NCI-H524 (cell line): ENCODE results near the gene NRXN3.
A peak's percentile ranks its signal among the peaks of the same experiment; 100 is the strongest.

ENCODE experiments used
- DNase-seq, 2 experiments: peaks; one replicate each; lab custom pipeline; 2025; lab: John Stamatoyannopoulos, UW

The NRXN3 gene

DNA sequence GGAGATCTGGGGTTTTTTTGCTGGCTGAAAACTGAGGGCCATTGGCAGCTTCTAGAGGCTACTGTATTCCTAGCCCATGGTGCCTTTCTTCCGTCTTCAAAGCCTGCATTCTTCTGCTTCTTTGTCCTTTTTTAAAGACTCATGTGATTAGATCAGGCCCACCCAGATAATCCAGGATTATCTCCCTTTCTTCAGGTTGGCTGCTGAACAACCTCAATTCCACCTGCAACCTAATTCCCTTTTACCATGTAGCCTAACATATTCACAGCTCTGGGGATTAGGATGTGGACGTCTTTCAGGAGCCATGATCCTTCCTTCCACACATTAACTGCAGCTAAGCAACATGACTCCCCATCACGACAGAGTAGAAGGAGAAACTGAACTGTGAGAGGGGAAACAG, 1055.6 kb downstream of the NRXN3 start:
- no peak for DNase-seq

DNA sequence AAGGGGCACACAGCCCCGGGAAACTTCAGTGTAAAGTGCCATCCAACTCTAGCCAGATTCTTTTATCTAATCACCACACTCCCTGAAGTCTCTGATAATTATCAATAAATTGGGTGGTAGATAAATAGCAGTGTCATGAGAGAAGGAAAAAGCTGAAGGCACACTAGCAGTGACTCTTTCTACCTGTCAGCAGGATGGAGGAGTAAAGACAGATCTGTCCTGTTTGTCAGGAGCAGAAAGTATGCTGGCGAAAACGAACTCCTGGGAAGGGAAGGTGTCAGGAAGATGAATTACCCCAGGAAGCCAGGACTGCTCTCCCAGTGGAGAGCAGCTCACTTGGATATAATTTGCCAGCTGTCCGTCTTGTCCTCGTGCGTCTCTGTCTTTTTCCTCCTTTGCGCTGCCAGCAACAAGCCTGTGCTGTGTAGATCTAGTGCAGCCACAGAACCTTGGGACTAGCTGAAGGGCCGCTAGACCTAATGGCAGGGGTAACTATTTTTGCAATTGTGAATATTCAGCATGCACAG, 1059.3 kb downstream of the NRXN3 start:
- DNase-seq, result peak in 1 of 2 experiments; percentile 18

DNA sequence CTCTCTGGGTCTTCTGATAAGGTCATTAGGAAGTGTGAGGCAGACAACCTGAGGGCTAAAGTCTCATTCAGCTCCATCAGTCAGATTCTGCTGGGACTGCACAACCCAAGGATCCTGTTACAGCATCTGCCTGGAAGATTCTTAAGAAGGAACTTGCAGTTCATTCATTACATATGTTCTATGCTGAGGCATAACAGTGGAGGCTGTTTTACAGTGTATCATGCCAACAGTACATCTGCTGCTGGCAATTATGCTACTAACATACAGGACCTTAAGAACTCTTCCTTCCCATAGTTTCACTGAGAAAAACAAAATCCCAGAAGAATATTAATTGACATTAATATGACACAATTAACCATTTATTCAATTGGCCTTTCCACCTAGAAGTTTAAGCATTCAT, 1072.5 kb downstream of the NRXN3 start:
- peak; percentile 89 to 94 for DNase-seq

DNA sequence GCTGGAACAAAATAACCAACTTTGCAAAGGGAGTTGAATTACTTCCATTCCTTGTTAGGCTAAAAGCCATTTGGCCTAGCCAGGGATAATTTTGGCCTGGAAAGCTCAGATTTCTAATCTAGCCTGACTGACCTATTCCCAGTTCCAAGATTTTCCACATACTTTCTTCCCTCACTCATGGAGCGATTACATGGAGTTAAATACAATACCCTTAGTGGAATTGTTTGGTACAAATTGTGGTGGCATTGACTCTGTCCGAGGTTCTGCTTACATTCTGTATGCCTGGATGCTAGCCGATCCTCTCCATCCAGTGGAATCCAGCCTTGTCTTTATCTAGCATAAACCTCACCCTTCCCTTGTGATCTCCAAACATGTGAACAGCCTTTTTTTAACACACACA, 1076.0 kb downstream of the NRXN3 start:
- no peak for DNase-seq

DNA sequence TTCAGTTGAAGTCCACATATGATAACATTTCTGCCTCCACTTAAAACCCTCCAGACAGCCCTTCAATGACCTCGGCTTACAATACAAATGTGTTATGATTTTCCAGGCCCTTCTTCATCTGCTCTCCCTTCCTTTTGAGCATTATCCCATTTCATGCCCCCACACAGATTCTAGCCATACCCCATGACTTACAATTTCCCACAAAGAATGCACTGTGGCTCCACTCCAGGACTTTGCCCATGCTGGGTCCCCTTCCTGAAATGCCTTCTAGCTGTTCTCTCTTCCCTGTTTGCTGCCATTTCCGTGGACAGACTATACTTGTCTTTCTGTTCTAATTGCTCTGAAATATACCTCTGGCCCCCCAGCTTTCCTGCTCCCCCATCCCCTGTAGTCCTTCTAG, 1078.0 kb downstream of the NRXN3 start:
- DNase-seq, result no peak

DNA sequence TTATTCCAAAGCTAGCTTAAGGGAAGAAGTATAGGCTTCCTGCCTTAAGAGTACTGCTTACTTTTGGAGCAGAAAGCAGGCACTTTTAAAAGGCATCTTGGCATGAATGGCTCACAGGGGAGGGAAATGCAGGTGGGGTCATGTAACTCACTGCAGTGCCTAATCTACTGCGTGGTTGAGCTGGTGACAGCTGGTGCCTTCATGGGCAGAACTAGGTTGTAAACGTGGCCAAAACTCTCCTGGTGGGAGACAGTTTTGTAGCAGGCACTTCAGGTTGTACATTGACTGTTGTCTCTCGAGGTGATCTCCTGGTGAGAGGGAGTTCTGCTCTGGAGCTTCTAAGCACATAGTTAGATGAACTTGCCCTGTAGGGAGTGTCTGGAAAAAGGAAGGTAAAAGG, 1078.6 kb downstream of the NRXN3 start:
- peak in 1 of 2 experiments; percentile 53 for DNase-seq

DNA sequence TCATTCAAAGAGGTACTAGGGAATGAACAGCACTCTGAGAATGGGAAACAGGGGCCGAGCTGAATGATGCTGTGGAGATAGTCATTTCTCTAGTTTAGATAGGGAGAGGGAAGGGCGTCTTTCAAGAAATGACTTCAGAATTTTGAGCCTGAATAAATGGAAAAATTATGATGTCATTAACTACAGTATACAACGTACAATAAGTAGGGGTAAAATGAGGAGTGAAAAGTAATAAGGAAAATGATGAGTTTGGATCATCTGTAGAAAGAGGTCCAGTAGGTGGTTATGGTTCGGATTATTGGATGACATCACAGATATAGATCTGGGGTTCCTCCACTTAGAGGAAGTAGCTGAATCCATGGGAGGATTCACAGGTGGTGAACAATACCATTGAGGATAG, 1081.1 kb downstream of the NRXN3 start:
- DNase-seq, result no peak

DNA sequence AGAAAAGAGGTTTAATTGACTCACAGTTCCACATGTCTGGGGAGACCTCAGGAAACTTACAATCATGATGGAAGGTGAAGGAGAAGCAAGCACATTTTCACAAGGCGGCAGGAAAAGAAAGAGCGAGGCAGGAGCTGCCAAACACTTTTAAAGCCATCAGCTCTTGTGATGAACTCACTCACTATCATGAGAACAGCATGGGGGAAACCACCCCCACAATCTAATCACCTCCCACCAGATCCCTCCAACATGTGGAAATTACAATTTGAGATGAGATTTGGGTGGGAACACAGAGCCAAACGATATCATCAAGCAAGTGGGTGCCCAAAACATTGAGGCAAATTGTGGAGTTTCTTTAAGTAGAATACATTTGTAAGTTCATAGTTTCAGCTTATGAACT, 1083.4 kb downstream of the NRXN3 start:
- DNase-seq, result no peak

DNA sequence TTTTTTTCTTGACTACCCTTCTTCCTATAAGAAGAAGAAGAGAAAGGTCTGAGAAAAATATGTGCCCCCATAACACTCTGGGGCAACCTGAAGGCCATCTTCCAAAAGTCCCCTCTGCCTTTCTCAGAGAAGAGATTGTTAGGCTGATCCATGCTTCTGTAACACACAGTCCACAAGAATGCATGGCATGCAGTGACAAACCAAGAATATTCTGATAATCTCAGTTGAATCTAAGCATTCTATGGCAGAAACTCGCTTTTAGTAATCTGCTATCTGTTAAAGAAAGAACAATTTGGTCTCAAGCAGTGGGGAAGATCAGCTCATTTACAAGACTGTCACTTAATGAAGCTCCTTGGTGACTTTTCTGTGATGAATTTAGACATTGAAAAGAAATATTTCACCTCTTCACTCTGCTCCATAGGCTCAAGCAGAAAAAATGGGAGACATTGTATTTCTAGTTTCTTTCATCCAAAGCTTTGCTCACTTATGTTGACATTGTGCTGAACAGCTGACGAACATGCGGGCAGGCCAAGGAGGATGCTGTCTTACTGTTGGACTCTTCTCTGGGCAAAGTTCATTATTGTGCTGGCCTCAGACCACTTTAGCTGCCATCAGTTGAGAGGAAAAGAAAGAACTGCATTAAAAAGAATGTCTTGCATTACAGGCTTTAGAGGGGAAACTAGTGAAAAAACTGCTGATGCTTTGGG, 1084.0 kb downstream of the NRXN3 start:
- DNase-seq, result no peak

DNA sequence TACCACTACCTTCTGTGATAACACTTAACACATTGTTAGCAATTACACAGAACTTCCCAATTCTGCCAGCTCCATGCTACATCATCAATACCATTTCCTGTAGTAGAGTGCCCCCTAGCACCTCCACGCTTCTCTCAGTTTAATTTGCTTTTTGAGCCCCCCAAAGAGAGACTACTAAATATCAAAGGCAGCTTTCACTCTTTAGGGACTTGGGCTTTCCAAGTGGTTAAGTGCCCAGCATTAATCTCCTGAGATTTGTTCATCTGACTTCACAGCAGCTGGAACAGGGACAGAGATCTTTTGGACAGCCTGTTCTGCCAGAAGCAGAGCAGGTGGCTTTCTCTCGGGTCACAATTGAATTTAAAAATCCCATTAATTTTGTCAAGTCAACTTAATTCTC, 1086.2 kb downstream of the NRXN3 start:
- peak; percentile 98 to 99 for DNase-seq

DNA sequence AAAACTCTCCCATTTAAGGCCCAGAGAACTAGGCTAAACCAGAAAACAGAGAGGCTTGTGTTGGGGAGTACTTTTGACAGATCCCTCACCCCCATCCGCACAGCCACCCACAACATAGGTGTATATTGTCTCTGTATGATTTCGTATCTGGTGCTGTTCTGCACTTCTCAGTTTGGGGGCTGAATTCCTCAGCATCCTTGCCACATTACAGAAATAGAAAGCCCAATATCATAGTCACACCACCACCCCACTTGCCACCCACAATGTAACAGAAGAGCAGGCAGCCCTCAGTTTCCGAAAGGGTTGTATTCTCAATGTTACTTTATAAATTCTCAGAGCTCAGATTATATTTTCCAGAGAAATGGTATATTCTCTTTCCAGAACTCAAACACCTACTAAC, 1090.2 kb downstream of the NRXN3 start:
- DNase-seq, result no peak

DNA sequence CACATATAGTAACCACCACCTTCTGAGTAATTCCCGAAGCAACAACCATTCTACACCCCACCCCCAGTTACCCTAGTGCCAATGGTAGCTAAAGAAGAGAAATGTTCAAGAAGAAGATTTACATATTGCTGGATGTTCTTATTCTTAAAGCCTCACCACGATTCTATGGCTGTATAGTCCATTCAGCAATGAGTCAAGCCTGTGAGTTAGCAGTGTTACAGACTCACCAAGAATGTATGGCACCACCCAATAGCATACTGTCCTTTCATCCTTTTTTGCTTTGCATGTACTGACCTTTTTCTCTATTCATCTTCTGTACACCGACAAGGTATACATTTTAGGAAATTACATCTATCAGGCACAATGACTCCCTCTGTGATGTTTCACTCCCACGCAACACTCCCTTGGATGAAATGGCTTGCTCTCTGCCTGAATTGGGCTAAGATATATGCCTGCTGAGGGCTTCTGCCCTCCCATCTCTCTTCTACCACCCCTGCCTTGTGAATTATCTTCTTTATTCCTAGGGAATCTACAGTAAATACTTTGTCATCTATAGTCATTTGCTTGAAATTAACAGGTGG, 1095.3 kb downstream of the NRXN3 start:
- no peak for DNase-seq

DNA sequence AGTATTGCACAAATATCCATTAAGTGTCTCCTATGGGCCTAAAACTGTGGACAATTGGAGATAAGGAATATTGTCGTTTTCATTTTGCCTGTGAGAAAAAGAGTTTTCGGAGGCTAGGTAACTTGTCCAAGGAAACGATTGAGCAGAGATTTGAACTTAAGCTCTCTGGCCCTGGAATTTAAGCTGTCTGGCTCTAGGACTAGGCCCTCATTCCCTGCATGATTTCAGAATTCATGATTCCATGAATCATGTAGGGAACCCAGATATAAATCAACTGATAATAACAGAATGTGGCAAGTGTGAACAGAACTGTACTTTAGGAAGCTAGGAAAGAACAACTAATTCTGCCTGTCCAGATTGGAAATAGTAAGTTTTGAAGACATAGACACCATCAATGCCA, 1100.2 kb downstream of the NRXN3 start:
- no peak for DNase-seq

DNA sequence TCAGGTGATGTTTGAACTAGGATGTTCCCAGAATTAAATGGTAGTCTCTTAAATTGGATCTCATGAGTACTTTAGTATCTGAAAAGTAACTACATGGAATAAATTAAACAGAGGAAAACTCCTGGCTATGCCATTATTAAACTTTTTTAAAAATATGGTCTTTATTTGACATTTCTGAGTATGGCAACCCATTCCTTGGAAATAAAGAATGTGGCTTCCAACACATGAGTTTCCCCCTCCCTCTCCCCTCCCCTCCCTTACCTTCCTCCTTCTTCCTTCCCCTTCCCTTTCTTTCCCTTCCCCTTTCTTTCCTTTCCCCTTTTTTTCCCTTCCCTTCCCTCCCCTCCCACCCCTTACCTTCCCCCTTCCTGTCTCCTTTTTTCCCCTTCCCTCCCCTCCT, 1100.9 kb downstream of the NRXN3 start:
- no peak for DNase-seq

DNA sequence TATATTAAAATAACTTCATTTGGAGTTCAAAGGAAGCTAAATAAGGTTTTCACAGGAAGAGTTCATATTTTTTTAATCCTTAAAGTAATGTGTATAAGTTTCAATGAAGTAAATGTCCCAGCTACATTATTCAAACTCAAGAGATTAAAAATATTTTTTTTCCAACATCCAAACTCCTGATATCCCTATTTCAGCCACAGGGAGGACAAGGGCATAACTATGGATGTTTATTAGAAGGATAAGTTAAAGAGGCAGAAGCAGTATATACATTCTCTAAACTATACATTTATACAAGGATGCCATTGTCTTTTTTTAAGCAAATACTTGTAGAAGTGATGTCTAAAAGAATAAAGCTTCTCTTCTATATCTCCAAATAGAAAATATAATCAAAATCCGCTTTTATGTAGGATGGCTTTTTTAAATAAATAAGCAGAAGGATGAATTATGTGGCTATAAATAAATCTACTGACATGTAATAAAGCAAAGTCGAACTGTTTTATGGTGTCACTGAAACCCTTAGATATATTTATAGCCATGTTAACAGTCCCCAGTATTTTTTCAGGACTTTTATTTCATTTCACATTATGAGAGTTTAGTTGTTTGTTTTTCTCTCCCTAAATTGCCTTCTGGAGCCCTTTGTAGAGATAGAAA, 1104.6 kb downstream of the NRXN3 start:
- DNase-seq, result no peak

DNA sequence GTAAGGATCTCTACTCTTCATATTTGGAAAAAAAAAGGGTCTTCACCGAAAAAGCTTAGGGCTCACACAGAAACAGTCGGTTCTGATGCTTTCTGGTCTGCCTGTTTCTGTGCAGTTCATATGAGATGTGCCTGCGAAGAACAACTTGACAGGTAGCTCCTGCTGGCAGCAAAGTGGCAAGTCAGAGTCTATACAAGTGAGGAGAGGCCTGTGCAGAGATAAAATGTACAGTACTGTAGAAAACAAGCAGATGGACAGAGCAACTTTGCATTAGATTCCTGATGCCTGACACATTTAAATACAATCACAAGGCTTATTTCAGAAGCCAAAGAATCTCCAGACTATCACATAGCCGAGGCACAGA, 1105.1 kb downstream of the NRXN3 start:
- DNase-seq, result peak in 1 of 2 experiments; percentile 28

DNA sequence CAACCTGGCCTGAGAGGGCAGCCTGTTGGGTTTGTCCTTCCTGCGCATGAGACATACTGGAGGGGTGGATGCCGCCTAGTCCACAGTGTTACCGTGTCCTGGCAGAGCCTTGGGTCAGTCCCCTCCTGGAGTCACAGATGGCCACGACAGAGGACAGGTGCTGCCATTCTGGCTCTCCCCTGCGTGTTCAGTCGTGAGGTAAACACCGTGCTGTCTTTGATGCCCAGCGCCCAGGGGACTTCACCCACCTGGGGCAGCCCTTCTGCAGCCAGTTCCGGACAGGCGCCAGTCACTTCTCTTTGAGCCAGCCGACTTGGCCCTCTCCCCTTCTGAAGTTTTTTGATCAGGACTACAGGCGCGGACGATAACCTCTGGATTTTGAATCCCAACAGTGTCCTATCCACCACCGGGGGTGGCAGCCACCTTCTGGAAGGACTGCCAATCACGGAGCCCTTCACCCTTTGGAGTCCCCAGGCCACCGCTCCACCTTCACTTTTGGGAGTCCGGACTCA, 1108.2 kb downstream of the NRXN3 start:
- DNase-seq, result no peak

DNA sequence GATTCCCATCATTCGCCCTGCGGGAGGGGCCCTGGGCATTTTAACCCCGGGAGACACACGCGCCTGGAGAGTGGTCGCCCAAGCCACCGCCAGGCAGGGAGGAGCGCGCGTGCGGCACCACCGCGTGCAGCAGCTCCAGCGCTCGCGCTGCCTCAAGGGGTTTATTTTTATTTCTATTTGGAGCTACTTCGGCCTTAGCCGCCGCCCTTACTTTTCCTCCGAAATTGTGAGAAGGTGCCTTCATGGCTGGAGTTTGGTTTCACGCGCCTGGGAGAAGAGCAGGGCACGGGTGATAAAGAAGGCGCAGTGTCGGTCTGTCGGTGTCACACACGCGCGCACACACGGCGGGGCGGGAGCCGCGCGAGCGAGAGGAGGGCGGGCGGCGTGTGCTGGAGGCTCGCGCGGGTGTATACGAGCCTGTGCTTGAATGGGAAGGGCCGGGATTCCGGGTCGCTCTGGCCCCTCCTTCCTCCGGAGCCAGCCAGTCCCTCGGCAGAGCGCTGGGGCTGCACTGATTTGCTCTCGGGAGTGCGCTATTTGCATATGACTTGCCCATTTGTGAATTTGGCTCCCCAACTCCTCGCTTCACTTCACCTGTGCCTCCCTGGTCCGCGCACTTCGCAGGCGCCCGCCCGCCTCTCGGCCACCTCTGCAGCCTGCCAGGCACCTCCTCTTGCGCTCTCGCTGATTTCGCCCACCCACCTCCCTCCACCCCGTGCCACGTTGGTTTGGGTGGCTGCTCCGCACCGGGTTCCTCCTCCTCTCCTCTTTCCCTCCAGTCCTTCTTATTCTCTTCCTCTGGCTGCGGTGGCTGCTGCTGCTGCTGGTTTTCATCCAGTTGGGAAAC, 1108.8 kb downstream of the NRXN3 start:
- DNase-seq, result peak; percentile 96 to 98

DNA sequence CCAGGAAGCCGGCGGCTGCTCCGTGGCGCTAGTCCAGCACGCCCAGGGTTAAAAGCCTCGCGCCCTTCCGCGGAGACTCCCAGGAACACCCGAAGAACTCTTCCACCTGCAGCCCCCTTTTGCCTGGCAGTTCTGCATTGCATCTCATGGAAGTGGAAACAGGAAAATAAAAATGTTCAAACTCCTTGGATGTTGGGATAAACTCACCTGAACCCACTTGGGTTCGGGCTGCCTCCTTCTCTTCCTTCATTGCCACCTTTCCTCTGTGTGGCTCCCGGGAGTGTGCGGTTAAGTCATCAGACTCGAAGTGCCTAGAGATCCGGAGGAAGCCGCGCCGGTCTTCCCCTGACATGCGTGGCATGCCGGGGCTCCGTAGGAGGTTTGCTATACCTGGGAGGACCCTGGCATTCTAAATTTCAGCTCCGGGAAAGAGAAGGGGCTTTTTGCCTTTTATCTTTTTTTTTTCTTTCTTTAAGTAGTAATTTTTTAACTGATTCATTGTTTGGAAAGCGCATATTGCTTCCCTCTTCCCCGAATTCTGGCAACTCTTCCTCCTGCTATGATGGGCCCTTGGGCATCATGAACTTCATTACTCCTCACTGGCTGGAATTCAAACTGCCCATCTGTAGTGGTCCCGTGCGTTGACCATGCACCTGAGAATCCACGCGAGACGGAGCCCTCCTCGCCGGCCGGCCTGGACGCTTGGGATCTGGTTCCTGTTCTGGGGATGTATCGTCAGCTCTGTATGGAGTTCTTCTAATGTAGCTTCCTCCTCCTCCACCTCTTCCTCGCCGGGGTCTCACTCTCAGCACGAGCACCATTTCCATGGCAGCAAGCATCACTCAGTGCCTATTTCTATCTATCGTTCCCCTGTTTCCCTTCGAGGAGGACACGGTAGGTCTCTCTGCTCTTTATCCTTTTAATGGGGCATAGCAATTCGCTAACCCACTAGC, 1109.7 kb downstream of the NRXN3 start:
- peak; percentile 72 to 74 for DNase-seq

DNA sequence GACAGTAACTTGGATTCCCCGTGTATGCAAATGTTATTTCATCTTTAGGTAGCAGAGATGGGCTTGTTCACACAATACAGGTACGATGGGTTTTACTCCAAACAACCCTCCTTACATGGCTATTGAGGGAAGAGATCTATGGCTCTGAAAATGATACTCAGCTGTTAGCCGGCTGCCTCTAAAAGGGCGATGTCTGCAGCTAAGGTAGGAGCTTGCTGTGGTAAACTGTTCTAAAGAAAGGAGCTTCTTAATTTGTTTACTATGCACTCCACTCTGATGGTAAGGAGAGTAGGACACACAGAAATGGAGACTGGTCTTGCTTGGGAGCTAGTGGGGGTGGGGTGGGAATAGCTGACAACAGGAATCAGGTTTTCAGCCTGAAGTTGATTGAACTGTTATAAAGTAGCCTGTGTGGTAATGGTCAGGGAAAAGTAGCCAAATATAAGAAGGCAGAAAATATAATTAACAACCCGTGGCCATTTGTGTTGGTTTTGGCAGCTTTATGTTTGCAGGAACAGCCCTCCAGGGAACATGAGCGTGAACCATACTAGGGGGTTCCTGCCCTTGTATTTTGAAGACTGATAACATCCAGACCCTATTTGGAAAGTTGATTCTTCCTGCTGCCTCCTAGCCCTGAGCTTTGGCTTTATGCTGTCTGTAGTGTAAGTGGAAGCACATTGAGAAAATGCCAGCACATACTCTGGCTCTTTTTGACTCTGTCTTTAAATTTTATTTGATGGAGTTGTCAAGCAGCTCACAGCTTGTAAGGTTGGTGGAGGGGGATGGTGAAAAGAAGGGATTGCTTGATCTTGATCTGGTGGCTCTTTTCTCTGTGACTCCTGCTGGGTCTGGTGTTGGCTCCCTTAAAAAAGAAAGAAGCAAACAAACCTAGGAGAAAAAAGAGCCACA, 1111.3 kb downstream of the NRXN3 start:
- DNase-seq, result no peak
